Left colon (tissue), 2 donors: ENCODE data around the gene ZMIZ1. TPM values are rescaled to one million over a fixed set of nuclear protein-coding genes. Genes with fewer than 3 reads are reported as not detected.
"Not testable (repeated sequence)": the region's sequence is repeated elsewhere in the genome, so short reads cannot be mapped to it uniquely, and the experiment has no call there.

Source experiments
- ATAC-seq: fragments of 200-7000 bp; cut with Tn5 transposase; one replicate; pipeline ENCODE4 v1.9.1; 2020; ENCODE audit warnings: mild to moderate bottlenecking, moderate library complexity
- DNase-seq, 2 donors: peaks; one replicate each; pipeline ENCODE4 v3.0.0-alpha.2; 2020
- intact Hi-C, 2 donors: fragments of 100-400 bp; cut with DNase I in 1 of 2; cut with micrococcal nuclease in 1 of 2; formaldehyde crosslinking; loops; one replicate each; pipeline versions ENCODE4 v1.11.2 to v1.14.0; 2022; cut with DNase I, micrococcal nuclease
- total RNA-seq, 2 donors: library from RNA; stranded (reverse); fragmentation: NEBNext Ultra II Directional; extraction: Animal tissue kit (Norgen Biotek cat#: 25700); gene quantifications; one replicate each; pipeline ENCODE4 v1.2.1, GENCODE V29; 2021
- donor health status: DM: no; HTN: no; CAD: no.
- donor health status: DM: yes; HTN: yes; CAD: no.

The ZMIZ1 gene
- total RNA-seq, 2 donors from 2014 or later = 50.7 to 63.9 TPM

- ATAC-seq (no peak), DNase-seq (no peak)
- intact Hi-C loops = no loop called here
These were observed 200.7 kb downstream of the ZMIZ1 start for GRCh38 chr10:79269443-79269842.

GRCh38 chr10:79269969-79270368 lies 201.2 kb downstream of the ZMIZ1 start:
- intact Hi-C loops = no loop called here
- DNase-seq (no peak), ATAC-seq (no peak)

DNA sequence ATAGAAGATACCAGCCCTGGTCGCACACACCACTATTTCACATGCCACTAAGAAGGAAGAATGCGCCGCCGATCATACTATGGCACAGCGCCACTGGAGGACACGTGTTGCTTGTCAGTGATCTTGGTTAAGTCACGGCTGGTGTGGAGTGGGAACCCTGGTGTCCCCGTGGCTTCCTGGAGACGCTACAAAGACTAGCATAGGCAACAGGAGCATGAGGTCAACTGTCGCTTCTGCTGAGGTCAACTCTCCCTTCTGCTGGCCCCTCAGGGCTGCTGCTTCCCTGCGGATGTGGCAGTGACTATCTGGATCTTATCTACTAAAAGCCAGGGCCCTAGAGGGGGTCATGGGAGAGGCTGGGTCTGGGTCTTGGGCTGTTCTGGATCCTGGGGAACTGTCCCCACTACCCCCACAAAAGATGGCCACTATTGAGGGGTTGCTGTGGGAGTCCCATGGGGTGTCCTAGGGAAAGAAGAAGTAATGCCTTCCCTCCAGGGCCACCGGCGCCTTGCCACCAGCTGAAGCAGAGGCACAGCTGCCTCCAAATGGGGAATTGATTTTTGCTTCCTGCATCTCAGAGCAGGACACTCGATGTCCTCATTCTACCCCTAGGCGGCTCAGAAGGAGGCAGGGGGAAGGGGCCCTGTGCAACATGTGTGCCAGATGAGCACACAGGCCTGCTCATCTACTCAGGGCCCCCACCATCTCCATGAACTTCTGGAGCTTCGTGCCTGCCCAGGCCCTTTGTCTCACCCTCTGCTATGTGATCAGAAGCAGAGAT lies 201.9 kb downstream of the ZMIZ1 start:
- ATAC-seq (no peak), DNase-seq (no peak)
- intact Hi-C loops = no loop called here

DNA sequence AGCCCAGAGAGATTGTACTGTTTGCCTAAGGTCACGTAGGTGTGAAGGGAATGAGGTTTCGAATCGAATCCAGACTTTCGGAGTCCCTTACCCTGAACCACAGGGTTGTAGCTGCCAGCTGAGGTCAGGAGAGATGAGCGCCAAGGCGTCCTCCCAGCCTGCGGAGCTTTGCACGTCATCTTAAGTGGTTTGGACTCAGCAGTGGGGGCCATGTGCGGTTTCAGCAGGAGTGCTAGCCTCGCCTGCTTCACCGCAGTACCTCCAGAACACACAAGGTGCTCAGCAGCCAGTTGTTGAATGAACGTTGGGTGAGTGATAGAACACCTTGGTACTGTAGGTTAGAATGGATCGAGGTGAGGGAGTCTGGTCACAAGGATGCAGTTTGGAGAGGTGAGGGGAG lies 203.6 kb downstream of the ZMIZ1 start:
- ATAC-seq (no peak), DNase-seq (no peak)
- intact Hi-C loops = no loop called here

DNA sequence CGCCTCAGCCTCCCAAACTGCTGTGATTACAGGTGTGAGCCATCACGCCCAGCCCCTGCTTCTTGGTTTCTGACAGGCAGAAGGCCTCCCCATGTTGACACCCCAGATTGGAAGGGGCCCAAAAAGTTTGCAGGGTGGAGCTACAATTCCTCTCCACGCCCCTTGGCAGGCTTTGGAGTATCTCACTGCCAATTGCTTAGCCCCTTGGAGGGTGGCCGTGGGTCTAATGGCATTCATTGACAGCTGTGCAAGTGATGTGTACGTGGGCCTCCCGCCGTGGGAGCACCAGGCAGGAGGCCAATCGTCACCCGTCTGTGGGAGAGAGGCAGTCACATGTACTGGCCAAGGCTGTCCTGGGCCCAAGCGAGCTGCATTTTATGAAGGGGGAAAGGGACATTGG lies 204.8 kb downstream of the ZMIZ1 start:
- intact Hi-C loops = no loop called here
- DNase-seq = no peak
- no peak for ATAC-seq

GRCh38 chr10:79274279-79275104 lies 205.7 kb downstream of the ZMIZ1 start:
- intact Hi-C loops = no loop called here
- peak; percentile 44 to 79 for DNase-seq

GRCh38 chr10:79275105-79275430 lies 206.3 kb downstream of the ZMIZ1 start:
- intact Hi-C loops = no loop called here
- DNase-seq = no peak
- no peak for ATAC-seq

More at GRCh38 chr10:79274279-79275104, 205.7 kb downstream of the ZMIZ1 start:
- peak; percentile 39 for ATAC-seq

GRCh38 chr10:79275431-79275851 lies 206.7 kb downstream of the ZMIZ1 start:
- DNase-seq = no peak
- no peak for ATAC-seq
- intact Hi-C loops = no loop called here

DNA sequence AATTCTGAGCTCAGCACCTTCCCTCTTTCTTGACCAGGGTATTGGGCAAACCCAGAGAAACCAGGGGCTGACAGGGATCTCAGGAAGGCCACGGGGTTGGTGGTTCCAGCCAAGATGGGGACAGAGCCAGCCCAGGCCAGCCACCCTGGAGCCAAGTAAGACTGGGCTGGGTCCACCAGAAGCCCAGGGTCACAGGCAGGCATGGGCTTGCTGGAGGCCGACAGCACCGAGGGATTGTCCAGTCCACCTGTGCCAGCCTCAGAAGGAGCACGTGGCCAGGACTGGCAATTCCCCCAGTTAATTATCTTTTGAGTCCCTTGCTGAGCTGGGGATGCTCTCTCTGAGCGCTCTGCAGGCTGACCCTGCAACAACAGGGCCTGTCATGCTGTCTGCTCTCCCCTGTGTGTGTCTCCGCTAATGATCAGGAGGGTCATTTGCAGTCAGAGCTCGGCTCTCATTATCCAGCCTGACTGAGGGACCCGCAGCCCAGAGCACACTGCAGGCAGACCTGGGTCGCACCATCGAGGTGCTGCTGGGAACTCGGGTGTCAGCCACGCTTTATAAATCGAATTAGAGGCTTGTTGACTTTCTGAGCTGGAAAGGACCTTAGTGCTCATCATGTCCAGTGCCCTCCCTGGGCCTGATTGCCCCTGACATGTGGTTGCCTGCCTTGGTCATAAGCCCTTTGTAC lies 209.0 kb downstream of the ZMIZ1 start:
- ATAC-seq (no peak), DNase-seq (no peak)
- intact Hi-C loops = no loop called here

GRCh38 chr10:79279047-79279446 lies 210.3 kb downstream of the ZMIZ1 start:
- ATAC-seq, DNase-seq, intact Hi-C loops: not testable (repeated sequence)

DNA sequence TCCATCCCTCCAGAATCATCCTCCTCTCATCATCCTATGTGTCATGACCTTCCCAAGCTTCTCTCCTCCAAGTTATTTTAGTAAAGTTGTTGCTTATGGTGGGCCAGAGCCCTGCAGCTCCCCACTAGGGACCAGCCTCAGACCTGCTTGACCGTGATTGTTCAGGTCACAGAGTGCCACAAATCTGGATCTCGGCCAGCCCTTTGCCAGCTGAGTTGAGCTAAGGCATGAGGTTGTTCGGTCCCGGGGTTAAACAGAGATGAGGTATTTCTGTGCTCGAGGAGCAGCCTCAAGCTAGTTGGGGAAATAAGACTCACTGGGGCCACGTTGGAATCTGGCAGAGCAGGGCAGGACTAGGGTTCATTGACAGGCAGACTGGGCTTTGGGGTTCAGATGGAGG lies 212.2 kb downstream of the ZMIZ1 start:
- intact Hi-C loops = no loop called here
- DNase-seq (no peak), ATAC-seq (no peak)

DNA sequence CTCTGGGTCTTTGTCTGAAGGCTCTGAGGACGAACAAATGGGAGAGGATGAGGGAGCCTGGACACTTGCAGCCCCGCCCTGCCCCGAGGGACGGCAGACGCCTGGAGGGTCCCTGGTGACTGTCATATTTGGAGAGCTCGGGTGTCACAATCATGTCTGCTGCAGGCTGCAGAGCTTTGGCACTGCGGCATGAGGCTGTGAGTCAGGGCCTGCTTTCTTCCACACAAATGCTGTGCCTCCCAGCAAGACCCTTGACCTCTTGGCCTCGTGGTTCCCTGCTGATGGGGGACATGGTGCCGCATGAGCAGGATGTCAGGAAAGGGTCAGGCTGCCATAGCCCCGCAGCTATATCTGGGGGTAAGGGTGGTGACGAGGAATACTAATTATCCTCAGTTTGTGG lies 213.6 kb downstream of the ZMIZ1 start:
- no peak for ATAC-seq
- intact Hi-C loops = no loop called here

GRCh38 chr10:79283616-79284015 lies 214.8 kb downstream of the ZMIZ1 start:
- intact Hi-C loops = no loop called here
- DNase-seq (no peak), ATAC-seq (no peak)

More for the DNA sequence above, 213.6 kb downstream of the ZMIZ1 start:
- no peak for DNase-seq

DNA sequence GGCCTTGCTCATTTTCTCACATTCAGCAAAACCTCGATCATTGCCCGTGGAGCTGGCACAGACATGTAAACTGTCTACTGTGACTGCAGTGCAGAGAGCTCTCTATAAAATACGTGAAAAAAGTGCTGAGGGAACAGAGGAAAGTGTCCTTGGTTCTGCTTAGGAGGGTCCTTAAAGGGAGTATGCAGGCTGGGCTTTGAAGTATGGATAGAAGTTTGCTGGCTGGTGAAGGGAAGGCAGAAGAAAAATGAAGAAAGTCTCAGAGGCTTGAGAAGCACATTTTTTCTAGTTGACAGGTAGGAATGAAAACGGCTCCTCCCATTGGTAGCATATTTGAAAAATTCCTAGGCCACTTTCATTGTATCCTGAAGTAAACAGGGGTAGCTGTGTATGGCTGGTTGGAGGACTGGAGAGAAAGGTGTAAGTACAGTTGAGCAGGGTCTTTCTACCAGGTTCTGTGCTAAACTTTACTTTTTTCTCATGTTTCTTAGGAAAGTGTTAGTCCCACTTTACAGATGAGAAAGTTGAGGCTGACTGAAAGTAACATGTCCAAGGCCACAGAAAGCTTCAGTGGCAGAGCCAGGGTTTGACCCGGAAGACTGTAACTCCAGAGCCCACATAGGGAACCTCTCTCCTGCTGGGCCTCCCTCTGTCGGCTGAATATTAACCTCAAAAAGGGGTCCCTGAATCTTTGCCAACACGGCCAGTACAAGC lies 215.5 kb downstream of the ZMIZ1 start:
- DNase-seq (no peak), ATAC-seq (no peak)
- intact Hi-C loops = no loop called here

GRCh38 chr10:79285315-79286197 lies 216.8 kb downstream of the ZMIZ1 start:
- intact Hi-C loops = no loop called here
- no peak for ATAC-seq

DNA sequence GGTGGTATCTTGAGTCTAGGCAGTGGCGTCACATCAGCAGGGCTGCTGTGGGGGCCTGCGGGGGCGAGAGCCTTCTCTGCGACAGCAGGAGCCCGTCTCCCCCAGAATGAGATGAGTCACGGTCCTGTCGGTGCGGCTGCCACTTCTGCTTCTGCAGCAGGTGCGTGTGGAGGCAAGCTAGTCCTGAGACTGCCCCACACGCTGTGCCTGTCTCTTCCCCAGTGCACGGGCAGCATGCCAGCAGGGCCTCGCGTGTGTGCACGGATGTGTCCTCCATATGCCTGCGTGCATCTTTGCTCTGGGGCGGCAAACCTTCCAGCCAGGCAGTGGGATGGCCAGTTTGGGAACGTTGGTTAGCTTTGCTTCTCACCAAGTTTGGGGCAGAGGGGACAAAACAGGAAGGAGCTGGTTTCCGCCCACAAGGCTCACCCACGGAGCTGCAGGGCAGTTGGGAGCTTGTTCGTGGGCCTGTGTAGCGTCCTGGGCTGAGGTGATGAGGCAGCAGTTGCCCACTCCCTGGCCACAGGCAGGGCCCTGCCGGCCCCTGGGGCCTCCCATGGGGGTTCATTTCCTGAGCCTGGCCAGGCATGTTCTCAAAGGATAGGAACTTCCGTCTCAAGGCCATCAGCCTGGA lies 217.7 kb downstream of the ZMIZ1 start:
- ATAC-seq (peak; percentile 27), DNase-seq (peak; percentile 78 to 83)
- intact Hi-C loops = no loop called here

More at GRCh38 chr10:79285315-79286197, 216.8 kb downstream of the ZMIZ1 start:
- DNase-seq = no peak

- no peak for ATAC-seq
- intact Hi-C loops = no loop called here
- no peak for DNase-seq
These were observed 219.4 kb downstream of the ZMIZ1 start for GRCh38 chr10:79287973-79288723.
